Right cardiac atrium (tissue), 5 donors: Measurements from ENCODE around the gene ALPP. TPM values are rescaled to one million over a fixed set of nuclear protein-coding genes. Genes with fewer than 3 reads are reported as not detected.
A peak's percentile ranks its signal among the peaks of the same experiment; 100 is the strongest.
"Not testable (repeated sequence)": the region's sequence is repeated elsewhere in the genome, so short reads cannot be mapped to it uniquely, and the experiment has no call there.

Experiments
- ATAC-seq, 2 donors: fragments of 200-7000 bp; cut with Tn5 transposase; one replicate each; pipeline versions ENCODE4 v1.8.0 to v1.9.1; 2020; ENCODE audit warnings: moderate library complexity in 2 of 2, mild to moderate bottlenecking in 1 of 2
- DNase-seq, 3 donors: peaks; one replicate each; pipeline ENCODE4 v3.0.0-alpha.2; 2020
- H3K27ac ChIP-seq: one replicate; pipeline ENCODE4 v1.5.1; 2013; ENCODE audit warnings: mild to moderate bottlenecking, low read length, control low read depth, moderate library complexity
- H3K27me3 ChIP-seq: one replicate; pipeline ENCODE4 v1.6.1; 2013; ENCODE audit not compliant: control insufficient read depth, insufficient read depth
- H3K4me1 ChIP-seq: one replicate; pipeline ENCODE4 v1.6.1; 2013; ENCODE audit warnings: low read length; ENCODE audit not compliant: control insufficient read depth, insufficient read depth
- H3K4me3 ChIP-seq: one replicate; pipeline ENCODE4 v1.5.1; 2013; ENCODE audit warnings: low read length, control low read depth
- H3K9me3 ChIP-seq: one replicate; pipeline ENCODE4 v1.6.1; 2013; ENCODE audit warnings: low read length; ENCODE audit not compliant: control insufficient read depth
- WGBS: extraction: QIAGEN DNeasy Blood & Tissue Kit; methylation state at CpG from one replicate; pipeline ENCODE4 v1.1.7; 2013; 5-methylcytosine and 5-hydroxymethylcytosine counted together
- intact Hi-C, 4 donors: fragments of 100-400 bp; cut with DNase I; formaldehyde crosslinking; loops; one replicate each; pipeline versions ENCODE4 v1.11.0 to v1.14.0; 2022 to 2023
- long read RNA-seq, 4 donors: library from polyadenylated mRNA; unstranded; transcript quantifications; one replicate each; pipeline ENCODE4 v2.0.0, GENCODE V29; 2020 to 2021
- polyA plus RNA-seq: library from polyadenylated mRNA; stranded (reverse); fragments of 200-250 nt; gene quantifications from one replicate; pipeline ENCODE4 v1.2.3, GENCODE V29; 2013
- total RNA-seq, 4 donors: library from RNA; stranded (reverse); fragmentation: NEBNext Ultra II Directional; extraction: Animal tissue kit (Norgen Biotek cat#: 25700); gene quantifications; one replicate each; pipeline ENCODE4 v1.2.1, GENCODE V29; 2021
- donor health status: healthy with polysubstance abuse.
- donor health status: DM: no; HTN: yes; CAD: no.
- donor health status: DM: no; HTN: no; CAD: no.
- donor health status: DM: no; HTN: yes; CAD: no; lungs with severe emphysema.
- donor health status: DM: yes; HTN: yes; CAD: no.

ALPP gene
- total RNA-seq (not detected), polyA plus RNA-seq (not detected)
- long read RNA-seq, donor 1, result 0 reads
- long read RNA-seq, donor 2, result 0 reads
- long read RNA-seq, donor 3, result 0 reads
- long read RNA-seq, donor 4, result 0 reads

- DNase-seq, H3K27ac ChIP-seq, H3K4me3 ChIP-seq, H3K27me3 ChIP-seq, H3K4me1 ChIP-seq, ATAC-seq, intact Hi-C loops, H3K9me3 ChIP-seq: not testable (repeated sequence)
- 81% methylated on average over 12 of the region's 12 CpGs for whole genome bisulfite sequencing
Observed at GRCh38 chr2:232378735-232379151, at the start of gene ALPP. Gene ALPP, plus strand, starts transcription at chr2:232378751. Its CDS starts 52 bp downstream, at chr2:232378803.

DNA sequence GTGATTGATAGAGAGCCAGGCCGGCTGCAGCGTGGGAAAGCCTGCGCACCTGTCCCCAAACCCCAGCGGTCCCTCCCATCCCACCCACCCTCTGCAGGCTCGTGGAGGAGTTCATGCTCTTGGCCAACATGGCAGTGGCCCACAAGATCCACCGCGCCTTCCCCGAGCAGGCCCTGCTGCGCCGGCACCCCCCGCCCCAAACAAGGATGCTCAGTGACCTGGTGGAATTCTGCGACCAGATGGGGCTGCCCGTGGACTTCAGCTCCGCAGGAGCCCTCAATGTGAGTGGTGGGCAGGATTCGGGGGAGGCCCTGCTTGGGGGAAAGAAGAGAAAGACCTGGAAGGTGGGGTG lies 48.9 kb upstream of the ALPP start:
- no peaks in the 10 kb centered on the region for H3K4me1 ChIP-seq
- H3K27me3 ChIP-seq, result no peaks in the 10 kb centered on the region
- H3K4me3 ChIP-seq, result no peak overlapping the region
- DNase-seq (no peak), ATAC-seq (no peak)
- H3K9me3 ChIP-seq, result no peaks in the 10 kb centered on the region
- no peak overlapping the region for H3K27ac ChIP-seq
- 95% methylated on average over 15 of the region's 15 CpGs for WGBS
- intact Hi-C loops, result loop anchor here (5.0 to 10.0 kb wide), 5 partner anchors 195 to 422 kb away; partner anchors contain the start of genes NPPC (in 2 of the 4), CHRND (in 1 of the 4) and PRSS56 (in 1 of the 4)

DNA sequence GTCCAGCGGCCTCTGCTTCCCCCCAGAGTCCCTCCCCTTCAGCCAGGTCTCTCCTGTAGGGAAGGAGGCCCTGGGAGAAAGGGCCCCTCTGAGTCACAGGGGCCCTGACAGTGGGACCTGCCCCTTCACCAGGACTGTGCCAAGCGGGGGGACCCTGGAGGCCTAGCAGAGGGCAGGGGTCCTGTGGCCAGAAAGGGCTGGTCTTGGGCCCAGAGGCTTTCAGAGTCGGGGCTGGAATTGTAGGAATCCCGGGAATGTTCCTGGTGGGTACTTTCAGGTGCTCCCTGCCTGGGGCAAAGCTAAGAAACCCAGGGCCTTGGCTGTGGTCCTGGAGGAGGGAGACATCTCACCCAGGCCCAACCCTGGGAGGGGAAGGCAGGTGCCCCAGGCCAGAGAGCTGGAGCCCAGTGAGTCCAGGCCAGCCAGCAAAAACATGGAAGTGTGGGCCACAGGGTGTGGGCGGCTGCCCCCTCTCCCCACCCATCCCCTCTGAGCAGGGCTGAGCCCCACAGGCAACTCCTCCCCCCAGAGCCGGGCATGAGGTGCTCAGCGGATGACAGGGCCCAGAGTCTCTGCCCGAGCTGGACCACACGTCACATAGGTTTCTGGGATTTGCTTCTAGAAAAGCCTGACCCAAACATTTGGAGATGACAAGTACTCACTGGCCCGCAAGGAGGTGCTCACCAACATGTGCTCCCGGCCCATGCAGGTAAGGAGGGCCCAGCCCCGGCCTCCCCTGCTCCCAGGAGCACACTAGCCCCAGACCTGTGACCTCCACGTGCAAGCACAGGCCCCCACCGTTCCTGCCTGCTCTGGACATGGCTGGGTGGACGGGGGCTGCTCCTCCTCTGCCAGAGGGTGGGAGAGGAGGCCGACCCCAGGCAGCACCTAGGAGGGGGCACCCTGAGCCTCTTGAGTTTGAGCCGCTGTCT lies 48.2 kb upstream of the ALPP start:
- ATAC-seq, result no peak
- DNase-seq, result no peak

GRCh38 chr2:232331061-232331460 lies 47.5 kb upstream of the ALPP start:
- ATAC-seq (peak; percentile 52 to 54), DNase-seq (peak; percentile 78 to 92 (median 89))
- H3K27me3 ChIP-seq, H3K4me3 ChIP-seq, H3K4me1 ChIP-seq, H3K27ac ChIP-seq, H3K9me3 ChIP-seq: not testable (repeated sequence)
- intact Hi-C loops, result loop anchor here in 1 of 4 donors (10.0 kb wide), 1 partner anchor 194 kb away; the partner anchor contains the start of genes CHRND and PRSS56
- WGBS, result 71% methylated on average over 11 of the region's 11 CpGs

More for the DNA sequence above, 48.2 kb upstream of the ALPP start:
- H3K4me1 ChIP-seq, result no peaks in the 10 kb centered on the region
- 88% methylated on average over 15 of the region's 17 CpGs for WGBS
- no peak overlapping the region for H3K4me3 ChIP-seq
- H3K27ac ChIP-seq, result no peak overlapping the region
- no peaks in the 10 kb centered on the region for H3K27me3 ChIP-seq
- no peaks in the 10 kb centered on the region for H3K9me3 ChIP-seq
- intact Hi-C loops, result loop anchor here in 1 of 4 donors (10.0 kb wide), 1 partner anchor 194 kb away; the partner anchor contains the start of genes CHRND and PRSS56

GRCh38 chr2:232331641-232332040 lies 46.9 kb upstream of the ALPP start:
- not testable (repeated sequence) for H3K27me3 ChIP-seq, H3K4me1 ChIP-seq, H3K9me3 ChIP-seq, H3K4me3 ChIP-seq, H3K27ac ChIP-seq
- intact Hi-C loops, result loop anchor here in 1 of 4 donors (10.0 kb wide), 1 partner anchor 193 kb away; the partner anchor contains the start of genes CHRND and PRSS56
- WGBS, result 81% methylated on average over 11 of the region's 11 CpGs
- peak in 1 of 3 donors; percentile 18 for DNase-seq
- ATAC-seq, result peak in 1 of 2 donors; percentile 36

DNA sequence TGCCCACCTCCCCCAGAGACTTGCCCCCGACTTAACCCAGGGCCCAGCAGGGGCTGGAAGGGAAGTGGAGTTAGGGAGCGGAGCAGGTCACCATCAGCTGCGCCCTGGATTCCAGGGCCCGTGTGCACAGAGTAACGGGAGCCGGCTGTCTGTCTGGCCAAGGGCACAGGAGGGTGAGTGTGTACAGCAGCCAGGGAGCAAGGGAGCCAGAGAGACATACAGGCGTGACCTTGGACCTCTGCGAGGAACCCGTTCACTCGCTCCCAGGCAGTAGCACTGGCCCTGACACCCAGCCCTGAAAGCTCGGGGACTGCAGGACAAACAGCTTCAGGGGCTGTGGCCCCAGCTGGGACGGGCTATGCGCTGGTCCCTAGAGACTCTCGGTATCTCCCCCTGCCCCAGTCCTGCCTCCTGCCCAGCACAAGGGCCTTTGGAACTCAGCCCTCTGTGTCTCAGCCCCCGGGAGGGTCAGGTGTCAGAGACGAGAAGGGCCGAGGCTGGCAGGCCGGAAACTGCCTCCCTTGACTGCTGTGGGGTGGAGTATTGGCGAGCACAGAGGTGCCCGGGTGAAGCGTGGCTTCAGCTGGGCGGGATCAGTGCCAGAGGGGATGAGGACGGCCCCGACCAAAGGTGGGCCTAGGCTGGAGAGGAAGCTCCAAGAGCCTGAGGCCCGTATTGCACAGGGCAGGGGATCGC lies 46.2 kb upstream of the ALPP start:
- H3K27ac ChIP-seq, DNase-seq, H3K9me3 ChIP-seq, H3K4me1 ChIP-seq, H3K27me3 ChIP-seq, H3K4me3 ChIP-seq, ATAC-seq: not testable (repeated sequence)
- intact Hi-C loops, result loop anchor here in 1 of 4 donors (10.0 kb wide), 1 partner anchor 192 kb away; the partner anchor contains the start of genes CHRND and PRSS56
- WGBS, result 88% methylated on average over 24 of the region's 26 CpGs

- Histone ChIP-seq H3K4me3 (no peak overlapping the region), H3K27ac (no peak overlapping the region), H3K27me3 (no peaks in the 10 kb centered on the region), H3K9me3 (no peaks in the 10 kb centered on the region), H3K4me1 (no peaks in the 10 kb centered on the region)
- WGBS, result 82% methylated on average over 7 of the region's 10 CpGs
- intact Hi-C loops, result loop anchor here in 1 of 4 donors (10.0 kb wide), 1 partner anchor 192 kb away; the partner anchor contains the start of genes CHRND and PRSS56
- ATAC-seq, result no peak
- no peak for DNase-seq
Observed at GRCh38 chr2:232332940-232333259, 45.7 kb upstream of the ALPP start.

- H3K4me3 ChIP-seq, result no peak overlapping the region
- H3K4me1 ChIP-seq, result no peaks in the 10 kb centered on the region
- no peak overlapping the region for H3K27ac ChIP-seq
- no peaks in the 10 kb centered on the region for H3K9me3 ChIP-seq
- no peak for ATAC-seq
- intact Hi-C loops, result loop anchor here in 1 of 4 donors (10.0 kb wide), 1 partner anchor 191 kb away; the partner anchor contains the start of genes CHRND and PRSS56
- no peak for DNase-seq
- 95% methylated on average over 28 of the region's 28 CpGs for WGBS
- no peaks in the 10 kb centered on the region for H3K27me3 ChIP-seq
Observed at GRCh38 chr2:232333361-232334135, 45.0 kb upstream of the ALPP start.

DNA sequence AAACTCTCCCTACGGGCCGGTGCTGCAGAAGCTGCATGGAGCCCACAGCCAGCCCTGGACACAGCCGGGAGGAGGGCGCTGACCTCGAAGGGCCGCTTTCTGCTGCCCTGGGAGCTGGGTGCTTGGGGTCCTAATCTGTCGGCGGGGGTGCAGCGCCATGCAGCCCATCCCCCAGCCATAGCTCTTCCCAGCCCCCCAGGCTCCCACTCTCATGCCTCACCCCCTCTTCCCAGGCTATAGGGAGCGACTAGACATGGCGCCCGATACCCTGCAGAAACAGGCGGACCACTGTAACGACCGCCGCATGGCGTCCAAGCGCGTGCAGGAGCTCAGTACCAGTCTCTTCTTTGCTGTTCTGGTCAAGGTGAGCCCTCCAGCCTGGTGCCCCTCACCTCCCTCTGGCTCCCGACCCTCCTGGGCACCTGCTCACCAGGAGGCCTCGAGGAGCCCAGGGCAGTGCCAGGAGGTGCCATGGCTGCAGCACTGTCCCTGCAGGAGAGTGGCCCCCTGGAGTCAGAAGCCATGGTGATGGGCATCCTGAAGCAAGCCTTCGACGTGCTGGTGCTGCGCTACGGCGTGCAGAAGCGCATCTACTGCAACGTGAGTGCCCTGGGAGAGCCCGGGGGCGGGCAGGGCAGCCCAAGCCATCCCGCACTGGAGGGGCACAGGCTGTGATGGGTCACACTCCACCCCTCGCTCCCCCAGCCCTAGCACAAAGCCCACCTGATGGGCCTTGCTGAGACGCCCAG lies 44.2 kb upstream of the ALPP start:
- not testable (repeated sequence) for H3K4me3 ChIP-seq, H3K4me1 ChIP-seq, H3K9me3 ChIP-seq, DNase-seq, ATAC-seq, H3K27me3 ChIP-seq, H3K27ac ChIP-seq
- intact Hi-C loops, result loop anchor here in 1 of 4 donors (10.0 kb wide), 1 partner anchor 190 kb away; the partner anchor contains the start of genes CHRND and PRSS56
- WGBS, result 95% methylated on average over 30 of the region's 33 CpGs

GRCh38 chr2:232334885-232335205 lies 43.7 kb upstream of the ALPP start:
- intact Hi-C loops, result loop anchor here in 1 of 4 donors (10.0 kb wide), 1 partner anchor 190 kb away; the partner anchor contains the start of genes CHRND and PRSS56
- not testable (repeated sequence) for H3K27ac ChIP-seq, H3K4me1 ChIP-seq, DNase-seq, ATAC-seq, H3K4me3 ChIP-seq, H3K27me3 ChIP-seq, H3K9me3 ChIP-seq
- 96% methylated on average over 6 of the region's 6 CpGs for WGBS
